ENCODE results near the gene HRH2.
"Not testable (repeated sequence)": the region's sequence is repeated elsewhere in the genome, so short reads cannot be mapped to it uniquely, and the experiment has no call there.

Gene HRH2

GRCh38 chr5:175657593-175658271 lies at the start of gene HRH2:
TSS of gene HRH2 (plus strand) at chr5:175658071. CDS start at chr5:175683234, 25,163 bp downstream.
- DNase-seq (ENCODE audit: low read depth), result no peak

- no peak for DNase-seq (ENCODE audit: low read depth)
Measured at GRCh38 chr5:175609526-175609925, 48.3 kb upstream of the HRH2 start.

GRCh38 chr5:175610381-175610780 lies 47.5 kb upstream of the HRH2 start:
- no peak for DNase-seq (ENCODE audit: low read depth)

- DNase-seq (ENCODE audit: low read depth), result no peak
Measured at GRCh38 chr5:175610898-175611297, 47.0 kb upstream of the HRH2 start.

GRCh38 chr5:175614223-175614815 lies 43.6 kb upstream of the HRH2 start:
- no peak for DNase-seq (ENCODE audit: low read depth)

- DNase-seq (ENCODE audit: low read depth), result no peak
Measured at GRCh38 chr5:175614861-175615260, 43.0 kb upstream of the HRH2 start.

GRCh38 chr5:175616083-175616482 lies 41.8 kb upstream of the HRH2 start:
- no peak for DNase-seq (ENCODE audit: low read depth)

GRCh38 chr5:175616527-175616926 lies 41.3 kb upstream of the HRH2 start:
- DNase-seq (ENCODE audit: low read depth), result not testable (repeated sequence)

- no peak for DNase-seq (ENCODE audit: low read depth)
Measured at GRCh38 chr5:175617447-175617846, 40.4 kb upstream of the HRH2 start.

- DNase-seq (ENCODE audit: low read depth), result no peak
Measured at GRCh38 chr5:175620527-175620926, 37.3 kb upstream of the HRH2 start.

- no peak for DNase-seq (ENCODE audit: low read depth)
Measured at GRCh38 chr5:175621971-175622370, 35.9 kb upstream of the HRH2 start.

GRCh38 chr5:175623088-175623487 lies 34.8 kb upstream of the HRH2 start:
- DNase-seq (ENCODE audit: low read depth), result no peak

- DNase-seq (ENCODE audit: low read depth), result no peak
Measured at GRCh38 chr5:175624316-175624715, 33.6 kb upstream of the HRH2 start.

- no peak for DNase-seq (ENCODE audit: low read depth)
Measured at GRCh38 chr5:175627005-175627404, 30.9 kb upstream of the HRH2 start.

GRCh38 chr5:175627739-175628138 lies 30.1 kb upstream of the HRH2 start:
- DNase-seq (ENCODE audit: low read depth), result no peak

GRCh38 chr5:175628668-175629067 lies 29.2 kb upstream of the HRH2 start:
- no peak for DNase-seq (ENCODE audit: low read depth)

- DNase-seq (ENCODE audit: low read depth), result no peak
Measured at GRCh38 chr5:175629261-175629660, 28.6 kb upstream of the HRH2 start.

GRCh38 chr5:175629793-175630192 lies 28.1 kb upstream of the HRH2 start:
- DNase-seq (ENCODE audit: low read depth), result no peak

GRCh38 chr5:175635854-175636584 lies 21.9 kb upstream of the HRH2 start:
- no peak for DNase-seq (ENCODE audit: low read depth)

- DNase-seq (ENCODE audit: low read depth), result no peak
Measured at GRCh38 chr5:175638305-175638704, 19.6 kb upstream of the HRH2 start.

- no peak for DNase-seq (ENCODE audit: low read depth)
Measured at GRCh38 chr5:175640106-175640775, 17.6 kb upstream of the HRH2 start.

- no peak for DNase-seq (ENCODE audit: low read depth)
Measured at GRCh38 chr5:175642998-175643397, 14.9 kb upstream of the HRH2 start.

GRCh38 chr5:175646251-175646650 lies 11.6 kb upstream of the HRH2 start:
- no peak for DNase-seq (ENCODE audit: low read depth)

Measured in amniotic epithelial cell (primary cell).